SH-SY5Y (cell line): ENCODE data around the gene DDC.

Source experiments
- GATA2 ChIP-seq: IDR thresholded peaks from 2 replicates; pipeline ENCODE4 v1.6.1; 2011; ENCODE audit warnings: mild to moderate bottlenecking, low read depth, low read length
- GATA3 ChIP-seq: IDR thresholded peaks from 2 replicates; pipeline ENCODE4 v1.6.1; 2011; ENCODE audit warnings: low read depth, mild to moderate bottlenecking, low read length, moderate library complexity

DDC gene

GRCh38 chr7:50528266-50529092 is 36.7 kb downstream of the DDC start:
- no peak for TF ChIP-seq GATA2
- no peak for TF ChIP-seq GATA3

DNA sequence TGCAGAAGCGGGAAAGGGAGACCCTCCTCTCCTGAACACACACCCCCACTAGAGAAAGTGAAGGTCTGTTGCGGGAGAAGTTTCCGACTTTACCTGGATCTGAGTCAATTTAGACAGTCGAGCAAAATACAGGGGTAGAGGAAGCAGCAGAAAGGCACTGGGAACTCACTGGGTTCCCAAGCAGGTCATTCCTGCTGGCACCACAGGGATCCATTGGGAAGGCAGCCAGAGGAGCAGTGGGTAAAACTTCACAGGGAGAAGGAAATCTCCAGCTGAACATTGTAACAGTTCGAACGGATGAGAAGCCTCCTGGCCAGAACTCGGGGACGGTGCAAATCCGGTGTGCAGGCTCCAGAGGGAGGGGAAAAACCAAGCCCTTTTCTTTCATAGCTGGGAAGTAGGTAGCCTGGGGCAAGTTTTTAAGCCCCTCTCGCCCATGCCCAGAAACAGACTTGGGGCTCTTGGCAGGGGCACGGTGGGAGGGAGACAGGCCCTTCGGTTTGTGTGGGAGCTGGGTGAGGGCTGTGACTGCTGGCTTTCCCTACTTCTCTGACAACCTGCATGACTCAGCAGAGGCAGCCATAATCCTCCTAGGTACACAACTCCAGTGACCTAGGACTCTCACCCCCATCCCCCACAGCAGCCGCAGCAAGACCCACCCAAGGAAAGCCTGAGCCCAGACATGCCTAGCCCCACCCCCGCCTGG is 51.9 kb downstream of the DDC start:
- TF ChIP-seq GATA3 (no peak), GATA2 (no peak)

DNA sequence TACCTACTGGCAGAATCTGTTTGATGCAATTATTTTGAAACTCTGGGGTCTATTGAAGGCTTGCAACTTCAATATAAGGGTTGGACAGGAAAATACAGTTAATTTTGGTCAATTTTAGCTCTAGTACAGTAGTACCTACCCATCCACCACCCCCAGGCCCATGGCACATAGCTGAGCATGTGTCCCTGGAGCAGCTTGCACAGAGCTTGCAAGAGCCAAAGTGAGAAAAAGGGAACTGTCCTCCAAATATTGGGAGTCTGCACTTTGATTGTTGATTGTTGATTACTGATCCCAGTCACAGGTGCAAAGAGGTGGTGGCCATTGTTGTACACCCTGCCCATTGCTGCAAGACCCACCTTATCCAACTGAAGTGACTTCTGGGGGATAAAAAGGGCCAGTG is 52.8 kb downstream of the DDC start:
- TF ChIP-seq GATA2 (no peak), GATA3 (no peak)

GRCh38 chr7:50509459-50509858 is 55.7 kb downstream of the DDC start:
- TF ChIP-seq GATA2 (no peak), GATA3 (no peak)

DNA sequence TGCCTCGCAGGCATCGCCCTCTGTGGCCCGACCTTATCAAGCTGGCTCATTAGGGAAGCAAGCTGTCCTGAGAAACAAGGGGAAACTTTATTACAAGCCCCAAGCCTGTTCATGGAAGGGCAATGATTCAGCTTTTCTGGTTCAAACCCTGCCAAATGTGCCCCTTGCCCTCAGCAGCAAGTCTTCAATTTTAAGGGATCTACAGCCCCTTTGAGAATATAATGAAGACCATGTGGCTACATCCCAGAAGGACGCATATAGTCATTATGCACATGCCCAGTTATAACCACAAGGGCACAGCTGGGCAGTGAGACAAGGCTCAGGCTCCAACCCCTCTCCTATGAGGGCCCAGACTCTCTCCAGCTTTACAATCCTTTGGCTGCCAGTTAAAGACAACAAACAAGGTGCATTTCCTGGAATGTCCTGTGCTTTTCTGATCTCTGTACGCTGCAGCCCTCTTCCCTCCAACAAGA is 56.7 kb downstream of the DDC start:
- TF ChIP-seq GATA2 = peak; percentile 83
- no peak for TF ChIP-seq GATA3

DNA sequence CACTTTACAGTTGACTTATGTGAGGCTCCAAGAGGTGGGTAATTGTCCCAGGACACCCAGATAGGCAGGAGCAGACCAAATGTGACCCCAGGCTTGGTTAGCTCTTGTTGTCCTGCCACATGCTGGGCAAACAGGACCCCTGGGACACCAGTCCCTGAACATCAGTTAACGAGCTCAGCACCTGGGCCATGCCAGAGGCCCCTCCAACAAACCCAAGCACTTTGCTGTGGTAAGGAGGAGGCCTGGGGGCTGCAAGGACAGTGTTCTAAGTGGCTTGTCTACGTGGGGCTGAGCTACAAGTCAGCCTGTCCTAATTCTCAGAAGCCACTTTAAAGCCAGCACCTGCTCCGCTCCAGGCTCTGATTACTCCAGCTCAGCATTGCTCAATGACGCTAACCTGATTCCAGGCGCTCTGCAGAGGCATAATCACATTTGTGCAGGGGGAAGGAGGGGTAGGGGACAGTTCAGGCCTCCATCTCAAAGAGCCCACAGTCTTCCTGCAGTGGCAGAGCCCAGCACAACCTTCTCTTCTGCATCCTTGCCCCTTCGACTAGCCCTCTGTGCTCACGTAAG is 57.2 kb downstream of the DDC start:
- no peak for TF ChIP-seq GATA2

DNA sequence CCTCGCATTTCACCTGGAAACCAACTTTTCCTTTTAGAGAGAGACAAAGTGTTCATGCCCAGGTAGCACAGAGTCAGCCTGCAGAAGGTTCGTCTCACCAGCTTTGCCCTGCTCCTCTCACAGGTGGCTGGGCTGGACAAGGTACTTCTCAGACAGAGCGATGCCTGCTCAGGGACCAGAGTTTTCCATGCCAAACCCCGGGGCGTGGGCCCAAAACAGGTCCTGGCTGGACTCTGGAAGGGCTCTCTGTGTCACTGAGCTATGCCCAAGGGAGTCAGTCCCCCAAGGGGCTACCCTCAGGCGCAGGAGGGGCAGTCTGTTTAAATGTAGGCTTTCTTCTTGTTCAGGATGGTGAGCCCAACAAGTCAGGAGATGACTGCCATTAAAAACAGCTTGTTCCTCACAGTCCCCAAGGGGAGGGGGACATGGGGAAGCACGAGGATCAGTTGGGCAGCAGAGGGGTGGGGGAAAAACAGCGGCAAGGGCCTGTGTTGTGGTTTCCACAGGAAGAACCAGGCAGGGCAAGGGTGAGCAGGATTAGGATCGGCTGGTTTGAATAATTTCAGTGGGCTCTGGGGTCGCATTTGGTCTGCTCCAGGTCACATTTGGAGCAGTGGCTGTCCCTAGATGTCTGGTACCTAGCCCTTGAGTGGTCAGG is 59.5 kb downstream of the DDC start:
- no peak for TF ChIP-seq GATA2
- no peak for TF ChIP-seq GATA3

DNA sequence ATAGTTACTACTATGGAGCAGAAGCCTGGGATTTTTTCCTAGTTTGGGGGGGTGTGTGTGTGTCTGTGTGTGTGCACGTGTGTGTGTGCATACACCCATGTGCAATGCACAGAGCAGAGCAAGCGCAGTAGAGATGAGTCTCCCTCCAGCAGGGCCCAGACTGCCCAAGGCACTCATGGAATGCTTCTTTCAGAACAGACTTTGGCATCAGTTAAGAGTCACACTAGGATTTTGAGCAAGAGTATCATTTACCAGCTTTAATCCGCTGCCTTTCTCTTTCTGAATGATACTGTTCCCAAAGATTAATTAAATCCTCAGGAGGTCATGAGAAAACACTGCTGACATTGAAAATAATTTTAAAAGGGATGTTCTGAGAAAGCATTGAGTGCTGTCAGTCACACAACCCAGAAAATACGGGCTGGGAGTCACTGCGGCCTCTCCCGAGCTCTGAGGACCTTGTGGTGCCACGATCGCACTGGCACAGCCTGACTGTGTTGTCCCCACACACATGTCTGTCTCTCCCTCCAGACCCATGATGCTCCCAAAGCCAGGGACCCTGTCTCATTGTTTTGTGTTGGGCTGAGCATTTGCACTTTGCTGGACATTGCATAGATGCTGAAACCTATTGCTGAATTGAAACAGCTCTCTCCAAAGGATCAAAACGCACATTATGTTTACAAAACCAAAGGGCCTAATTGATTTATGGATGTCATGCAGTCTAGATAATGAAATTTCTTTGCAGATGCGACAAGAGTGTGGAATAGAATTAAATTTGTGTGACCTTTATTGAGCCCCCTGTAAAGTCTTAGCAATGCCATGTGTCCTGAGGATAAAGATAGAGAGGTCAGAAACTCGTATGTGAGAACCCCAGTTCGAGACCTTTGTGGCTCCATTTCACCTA is 60.3 kb downstream of the DDC start:
- TF ChIP-seq GATA2 = no peak
- no peak for TF ChIP-seq GATA3

- TF ChIP-seq GATA2 = no peak
- no peak for TF ChIP-seq GATA3
These were observed 62.3 kb downstream of the DDC start for GRCh38 chr7:50502947-50503346.

GRCh38 chr7:50502001-50502684 is 63.1 kb downstream of the DDC start:
- TF ChIP-seq GATA3 = no peak
- TF ChIP-seq GATA2 = no peak

DNA sequence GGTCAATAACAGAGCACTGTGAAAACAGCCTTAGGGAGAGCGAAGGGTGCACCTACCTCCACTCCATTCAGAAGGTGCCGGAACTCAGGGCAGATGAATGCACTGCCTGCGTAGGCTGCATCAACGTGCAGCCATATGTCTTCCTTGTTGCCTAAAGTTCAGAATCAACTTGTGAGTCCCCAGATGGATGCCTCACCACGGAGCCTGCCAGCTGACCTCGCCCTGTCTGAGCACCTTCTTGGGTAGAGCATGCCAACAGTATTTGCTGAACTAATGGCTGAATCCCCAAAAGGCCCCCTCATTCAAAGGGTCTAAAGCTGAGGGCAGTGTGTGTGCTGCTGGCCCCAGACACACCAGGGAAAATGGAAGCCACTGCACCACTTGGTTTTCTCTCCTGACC is 66.1 kb downstream of the DDC start:
- TF ChIP-seq GATA3 (no peak), GATA2 (no peak)

DNA sequence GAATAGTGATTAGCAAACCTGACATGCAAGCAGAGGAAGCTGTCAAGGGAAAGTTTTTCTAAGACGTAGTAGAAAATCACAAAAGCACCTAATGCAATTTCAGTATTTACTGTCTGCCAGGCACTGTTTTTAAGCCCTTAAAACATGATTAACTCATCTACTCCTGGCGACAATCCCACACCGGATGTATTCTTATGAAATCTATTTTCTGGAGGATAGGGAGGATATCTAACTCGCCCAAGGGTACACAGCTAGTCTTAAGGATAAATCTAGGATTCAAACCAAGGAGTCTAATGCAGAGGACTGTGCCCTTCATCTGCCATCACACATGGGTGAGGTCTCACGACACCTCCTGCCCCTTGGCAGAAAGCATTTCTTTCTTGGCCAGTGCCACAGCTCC is 67.2 kb downstream of the DDC start:
- TF ChIP-seq GATA2 = no peak
- TF ChIP-seq GATA3 = no peak
